ENCODE measurements around the gene SCAMP2. TPM values are rescaled to one million over a fixed set of nuclear protein-coding genes. Genes with fewer than 3 reads are reported as not detected.

SCAMP2 gene
- total and polyA plus RNA-seq, 4 donors = 51.2 to 122 (median 82.7) TPM

GRCh38 chr15:74870436-74871215 is 2.5 kb downstream of the SCAMP2 start:
- ATAC-seq (ENCODE audit: insufficient read depth, low FRiP score) (no peak), DNase-seq (no peak)
- no peaks in the 10 kb centered on the region for H3K36me3 ChIP-seq (ENCODE audit: control insufficient read depth in 4 of 4, insufficient read depth in 4 of 4, low read length in 4 of 4)
- no peak for TF ChIP-seq CTCF (IDR thresholded peaks at IDR 0.05; ENCODE audit: control extremely low read depth, extremely low read depth)
- no peaks in the 10 kb centered on the region for H3K9me3 ChIP-seq (ENCODE audit: control insufficient read depth in 4 of 4, insufficient read depth in 3 of 4, low read length in 3 of 4)
- 12% methylated on average over 6 of the region's 6 CpGs for WGBS, 2 donors
- H3K27ac ChIP-seq (ENCODE audit: low read depth in 1 of 2, low read length in 1 of 2) = peak overlapping the region; percentile 71 to 81
- H3K4me1 ChIP-seq (ENCODE audit: control insufficient read depth in 5 of 5, insufficient read depth in 5 of 5, low read length in 5 of 5) = peaks cover 7 to 34% (median 18%) of the 10 kb centered on the region in 5 donors
- no peaks in the 10 kb centered on the region for H3K27me3 ChIP-seq (ENCODE audit: control insufficient read depth in 3 of 3, insufficient read depth in 3 of 3, low read length in 2 of 3)
- H3K9ac ChIP-seq (ENCODE audit: insufficient read depth in 1 of 2, low read length in 2 of 2) = peak overlapping the region in 1 of 2 donors; percentile 17
- no peak overlapping the region for H3K4me3 ChIP-seq

- no peak overlapping the region for H3K9ac ChIP-seq (ENCODE audit: insufficient read depth in 1 of 2, low read length in 2 of 2)
- peak overlapping the region; percentile 71 to 79 for H3K27ac ChIP-seq (ENCODE audit: low read depth in 1 of 2, low read length in 1 of 2)
- DNase-seq (peak; percentile 79 to 86 (median 80)), ATAC-seq (ENCODE audit: insufficient read depth, low FRiP score) (peak; percentile 15)
- H3K4me1 ChIP-seq (ENCODE audit: control insufficient read depth in 5 of 5, insufficient read depth in 5 of 5, low read length in 5 of 5) = peaks cover 7 to 34% (median 21%) of the 10 kb centered on the region in 5 donors
- H3K27me3 ChIP-seq (ENCODE audit: control insufficient read depth in 3 of 3, insufficient read depth in 3 of 3, low read length in 2 of 3) = no peaks in the 10 kb centered on the region
- no peaks in the 10 kb centered on the region for H3K36me3 ChIP-seq (ENCODE audit: control insufficient read depth in 4 of 4, insufficient read depth in 4 of 4, low read length in 4 of 4)
- no peaks in the 10 kb centered on the region for H3K9me3 ChIP-seq (ENCODE audit: control insufficient read depth in 4 of 4, insufficient read depth in 3 of 4, low read length in 3 of 4)
- 11 to 26% methylated on average over 6 of the region's 6 CpGs for WGBS, 2 donors
- no peak overlapping the region for H3K4me3 ChIP-seq
- no peak for TF ChIP-seq CTCF (IDR thresholded peaks at IDR 0.05; ENCODE audit: control extremely low read depth, extremely low read depth)
Observed at GRCh38 chr15:74869726-74870407, 3.3 kb downstream of the SCAMP2 start.

GRCh38 chr15:74869372-74869725 is 3.8 kb downstream of the SCAMP2 start:
- ATAC-seq (ENCODE audit: insufficient read depth, low FRiP score) (no peak), DNase-seq (no peak)
- H3K4me3 ChIP-seq = no peak overlapping the region
- no peaks in the 10 kb centered on the region for H3K9me3 ChIP-seq (ENCODE audit: control insufficient read depth in 4 of 4, insufficient read depth in 3 of 4, low read length in 3 of 4)
- H3K9ac ChIP-seq (ENCODE audit: insufficient read depth in 1 of 2, low read length in 2 of 2) = no peak overlapping the region
- no peaks in the 10 kb centered on the region for H3K27me3 ChIP-seq (ENCODE audit: control insufficient read depth in 3 of 3, insufficient read depth in 3 of 3, low read length in 2 of 3)
- H3K4me1 ChIP-seq (ENCODE audit: control insufficient read depth in 5 of 5, insufficient read depth in 5 of 5, low read length in 5 of 5) = peaks cover 7 to 36% (median 21%) of the 10 kb centered on the region in 5 donors
- H3K36me3 ChIP-seq (ENCODE audit: control insufficient read depth in 4 of 4, insufficient read depth in 4 of 4, low read length in 4 of 4) = no peaks in the 10 kb centered on the region
- no peak for TF ChIP-seq CTCF (IDR thresholded peaks at IDR 0.05; ENCODE audit: control extremely low read depth, extremely low read depth)
- H3K27ac ChIP-seq (ENCODE audit: low read depth in 1 of 2, low read length in 1 of 2) = peak overlapping the region; percentile 8 to 71

Data from lung (tissue), 12 donors.